ENCODE data around the gene BPIFA2.
"Not testable (repeated sequence)": the region's sequence is repeated elsewhere in the genome, so short reads cannot be mapped to it uniquely, and the experiment has no call there.

Gene BPIFA2

DNA sequence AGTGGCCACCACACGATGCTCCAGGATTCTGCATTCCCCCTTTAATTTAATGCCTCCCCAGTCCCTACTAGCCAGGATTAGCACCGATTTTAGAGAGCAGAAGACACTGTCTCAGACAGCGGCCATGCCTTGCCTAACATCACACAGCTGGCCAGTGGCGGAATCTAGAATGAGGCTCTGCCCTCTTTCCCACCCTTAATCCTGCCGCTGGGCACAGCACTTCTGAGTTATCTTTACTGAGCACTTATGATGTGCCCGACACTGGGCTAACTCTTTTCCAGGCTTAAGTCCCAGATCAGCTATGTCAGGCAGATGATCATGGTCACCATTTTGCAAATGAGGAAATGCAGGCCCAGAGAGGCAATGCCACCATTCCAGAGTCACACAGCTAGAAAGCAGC, 5.6 kb upstream of the BPIFA2 start:
- DNase-seq (ENCODE audit: low spot score), result no peak

DNA sequence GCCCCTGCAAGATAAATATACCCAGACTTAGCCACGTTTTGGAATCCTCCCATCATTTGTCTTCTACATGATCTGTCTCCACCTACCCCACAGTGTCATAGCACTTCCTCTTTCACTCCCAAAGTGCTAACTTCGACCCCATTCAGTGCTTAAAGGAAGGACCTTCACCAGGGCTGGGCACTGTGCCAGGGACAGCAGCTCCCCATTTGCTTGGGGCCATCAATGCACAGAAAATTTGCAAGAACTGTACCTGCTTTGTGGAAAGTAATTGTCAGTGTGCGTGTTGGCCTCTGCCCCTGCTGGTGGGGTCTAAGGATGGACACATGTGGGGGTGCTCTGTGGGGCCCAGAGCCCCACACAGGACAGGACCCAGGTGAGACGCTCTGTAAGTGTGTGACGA, 5.2 kb upstream of the BPIFA2 start:
- DNase-seq (ENCODE audit: low spot score), result no peak

DNA sequence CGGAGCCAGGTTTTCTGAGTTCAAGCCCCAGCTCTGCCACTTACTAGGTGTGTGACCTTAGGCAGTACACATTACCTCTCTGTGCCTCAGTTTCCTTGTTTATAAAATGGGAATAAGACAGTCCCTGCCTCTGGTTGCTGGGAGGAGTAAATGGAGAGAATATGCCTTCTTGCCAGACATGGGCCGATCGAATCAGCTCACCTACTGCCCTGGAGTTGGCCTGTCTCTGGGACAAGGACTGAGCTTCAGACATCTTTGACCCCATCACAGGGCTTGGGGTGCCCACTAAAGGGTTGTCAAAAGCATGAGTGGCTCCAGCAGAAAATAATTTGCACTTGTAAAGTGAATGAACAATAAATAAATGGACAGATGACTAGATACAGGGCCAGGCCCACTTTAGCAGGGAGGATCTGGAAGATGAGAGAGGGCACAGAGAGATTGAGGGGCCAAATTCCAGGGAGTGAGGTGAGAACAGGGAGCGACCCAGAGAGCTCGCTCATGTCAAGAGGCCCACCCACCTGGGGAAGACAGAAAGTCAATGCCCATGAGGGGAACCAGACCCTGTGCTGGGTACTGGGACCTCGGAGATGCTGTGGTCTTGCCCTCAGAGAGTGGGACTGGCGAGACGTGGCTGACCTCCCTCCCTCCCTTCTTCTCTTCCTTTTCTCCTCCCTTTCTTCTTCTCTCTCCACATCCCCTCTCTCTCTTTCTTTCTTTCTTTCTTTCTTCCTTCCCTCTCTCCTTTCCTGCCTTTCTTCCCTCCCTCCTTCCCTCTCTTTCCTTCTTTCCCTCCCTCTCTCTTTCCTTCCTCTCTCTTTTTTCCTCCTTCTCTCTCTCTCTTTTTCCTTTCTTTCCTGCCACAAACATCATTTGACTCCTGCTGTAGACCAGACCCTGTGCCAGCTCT, 3.9 kb upstream of the BPIFA2 start:
- no peak for DNase-seq (ENCODE audit: low spot score)

DNA sequence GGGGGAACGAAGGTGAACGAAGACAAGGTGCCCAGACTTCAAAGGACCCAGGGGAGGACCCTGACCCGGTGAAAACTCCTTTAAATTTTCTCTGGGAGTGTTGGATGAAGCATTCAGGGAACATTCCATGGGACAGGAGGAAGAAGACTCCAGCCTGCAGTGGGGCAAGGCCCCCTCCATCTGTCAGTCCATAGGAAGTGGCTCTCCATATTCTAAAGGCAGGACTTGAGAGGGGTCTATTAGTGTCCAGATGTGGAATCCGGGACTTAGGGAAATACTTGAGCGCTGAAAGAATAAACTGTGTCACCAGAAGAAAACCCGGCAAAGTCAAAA, 3.2 kb upstream of the BPIFA2 start:
- no peak for DNase-seq (ENCODE audit: low spot score)

DNA sequence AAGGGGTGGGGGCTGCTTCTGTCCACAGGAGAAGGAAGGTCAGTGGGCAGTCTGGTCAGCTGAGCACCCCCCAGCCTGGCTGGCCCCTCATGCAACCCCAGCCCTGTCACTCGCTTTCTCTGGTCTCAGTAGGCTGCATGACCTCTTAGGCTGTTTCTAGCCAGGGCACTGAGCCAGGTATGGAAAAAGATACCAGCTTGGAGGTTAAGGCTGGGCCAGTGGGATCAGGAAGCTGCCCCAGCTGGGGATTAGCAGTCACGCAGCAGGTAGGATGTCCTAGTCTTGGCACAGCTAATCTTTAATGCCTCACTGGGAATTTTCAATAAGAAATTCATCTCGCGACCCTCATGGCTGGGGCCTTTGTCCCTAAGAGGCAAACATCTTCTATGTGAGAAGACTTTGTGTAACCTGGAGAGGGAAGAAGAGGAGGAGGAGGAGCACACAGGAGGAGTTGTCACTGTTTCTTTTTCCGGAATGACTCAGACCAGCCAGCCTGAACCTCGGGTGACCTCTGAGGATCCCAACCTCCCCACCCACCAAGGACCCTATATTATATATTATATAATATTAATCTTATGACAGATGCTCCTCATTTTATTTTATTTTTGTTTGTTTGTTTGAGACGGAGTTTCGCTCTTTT, 2.4 kb upstream of the BPIFA2 start:
- no peak for DNase-seq (ENCODE audit: low spot score)

DNA sequence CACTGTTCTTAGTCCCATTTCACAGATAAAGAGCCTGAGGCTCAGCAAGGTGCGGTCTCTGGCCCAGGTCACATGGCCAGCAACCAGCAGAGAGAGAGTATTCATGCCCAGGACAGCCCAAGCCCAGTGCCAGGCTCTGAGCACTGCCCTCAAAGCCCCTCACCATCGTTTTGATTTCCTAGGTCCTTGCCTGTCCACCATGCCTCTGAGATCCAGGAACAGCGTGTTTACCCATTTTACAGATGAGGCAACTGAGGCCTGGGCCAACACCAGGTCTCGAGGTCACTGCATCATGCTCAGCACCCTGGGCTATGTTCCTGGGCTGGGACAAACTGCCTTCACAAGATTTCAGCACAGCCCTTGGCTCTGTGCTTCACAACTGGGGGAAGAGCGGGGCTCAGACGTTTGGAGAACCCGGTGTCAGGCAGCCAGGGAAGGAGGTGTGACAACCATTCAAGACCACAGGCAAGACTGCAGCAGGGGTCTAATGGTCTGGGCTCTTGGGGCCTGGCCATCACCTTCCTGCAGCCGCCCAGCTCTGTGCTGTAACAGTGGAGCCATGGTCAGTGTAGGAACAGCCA, 1.3 kb upstream of the BPIFA2 start:
- DNase-seq (ENCODE audit: low spot score), result no peak

DNA sequence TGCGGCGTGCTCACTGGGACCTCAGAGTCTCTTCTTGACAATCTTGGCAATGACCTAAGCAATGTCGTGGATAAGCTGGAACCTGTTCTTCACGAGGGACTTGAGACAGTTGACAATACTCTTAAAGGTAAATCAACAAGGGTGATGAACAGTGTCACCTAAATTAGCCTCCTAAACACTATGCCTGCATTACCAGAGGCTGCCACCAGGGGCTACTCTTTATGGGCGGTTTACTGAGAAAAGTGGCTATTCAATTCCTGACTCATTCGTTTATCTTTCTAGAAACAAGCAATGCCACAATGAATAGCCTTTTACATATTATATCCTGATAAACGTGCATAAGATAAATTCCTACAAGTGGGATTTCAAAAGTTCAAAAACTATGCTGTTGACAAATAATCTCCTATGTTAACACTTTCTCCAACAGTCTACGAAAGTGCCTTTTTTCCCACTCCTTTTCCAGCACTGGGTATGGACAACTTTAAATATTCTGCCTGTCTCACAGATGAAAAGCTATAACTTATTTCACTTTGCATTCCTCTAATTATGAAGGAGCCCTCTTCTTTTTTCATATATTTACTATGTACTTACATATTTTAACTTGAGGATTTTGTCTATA, 1.3 kb downstream of the BPIFA2 start:
- peak; percentile 33 for DNase-seq (ENCODE audit: low spot score)

DNA sequence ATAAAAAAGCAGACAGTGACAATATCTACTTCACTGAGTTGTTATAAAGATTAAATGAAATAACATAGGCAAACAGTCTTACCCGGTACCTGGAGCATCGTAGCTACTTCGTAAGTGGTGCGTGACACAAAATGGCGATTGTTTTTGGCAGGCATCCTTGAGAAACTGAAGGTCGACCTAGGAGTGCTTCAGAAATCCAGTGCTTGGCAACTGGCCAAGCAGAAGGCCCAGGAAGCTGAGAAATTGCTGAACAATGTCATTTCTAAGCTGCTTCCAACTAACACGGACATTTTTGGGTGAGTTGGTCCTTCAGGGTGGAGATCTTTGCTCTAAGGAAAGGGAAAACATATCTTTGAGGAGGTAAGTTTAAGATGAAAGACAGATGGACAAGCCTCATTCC, 4.8 kb downstream of the BPIFA2 start:
- DNase-seq (ENCODE audit: low spot score), result no peak

DNA sequence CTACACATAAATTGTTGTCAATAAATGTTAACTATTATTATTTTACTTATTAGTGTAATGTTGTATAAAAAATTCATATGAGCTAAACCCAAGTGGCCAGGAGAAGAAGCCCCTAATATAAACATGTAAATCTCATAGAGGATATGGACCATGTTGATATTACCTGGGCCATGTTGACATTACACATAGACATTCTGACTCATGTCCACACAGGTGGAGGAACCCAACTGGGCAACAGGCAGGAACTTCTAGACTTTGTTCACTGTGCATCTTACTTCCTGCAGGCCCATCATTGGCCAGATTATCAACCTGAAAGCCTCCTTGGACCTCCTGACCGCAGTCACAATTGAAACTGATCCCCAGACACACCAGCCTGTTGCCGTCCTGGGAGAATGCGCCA, 7.2 kb downstream of the BPIFA2 start:
- DNase-seq (ENCODE audit: low spot score), result no peak

DNA sequence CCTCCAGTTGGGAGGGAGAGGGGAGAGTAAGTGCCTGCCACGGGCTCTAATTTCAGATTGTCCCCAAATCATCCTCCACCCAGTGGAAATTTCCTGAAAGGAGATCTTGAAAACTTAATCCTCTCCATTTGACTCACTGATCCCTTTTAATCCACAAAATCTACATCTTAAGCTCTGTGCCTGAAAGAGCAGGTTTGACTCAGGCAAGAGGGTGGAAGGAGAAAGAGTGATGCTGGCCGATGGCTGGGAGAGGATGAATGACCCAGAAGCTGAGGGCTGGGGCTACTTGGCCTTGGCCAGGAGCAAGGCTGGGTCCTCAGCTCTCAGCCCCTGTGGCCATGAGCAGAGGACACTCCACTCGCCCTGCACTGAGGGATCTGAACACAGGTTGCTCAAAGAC, 8.1 kb downstream of the BPIFA2 start:
- no peak for DNase-seq (ENCODE audit: low spot score)

DNA sequence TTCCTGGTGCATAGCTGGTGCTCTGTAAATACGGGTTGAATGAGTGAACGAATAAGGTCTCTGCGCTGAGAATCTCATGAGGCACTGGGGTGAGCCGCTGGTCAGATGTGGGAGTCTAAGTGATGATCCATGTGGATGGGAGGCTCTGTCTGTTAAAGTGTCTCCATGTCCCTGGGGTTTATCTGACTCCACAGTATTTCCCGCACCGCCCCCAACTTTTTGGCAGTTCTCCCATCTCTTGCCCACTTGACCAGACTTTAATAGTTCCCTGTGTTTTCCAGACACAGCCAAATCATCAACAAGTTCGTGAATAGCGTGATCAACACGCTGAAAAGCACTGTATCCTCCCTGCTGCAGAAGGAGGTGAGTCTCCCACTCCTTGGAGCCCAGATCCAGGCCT, 9.9 kb downstream of the BPIFA2 start:
- DNase-seq (ENCODE audit: low spot score), result no peak

DNA sequence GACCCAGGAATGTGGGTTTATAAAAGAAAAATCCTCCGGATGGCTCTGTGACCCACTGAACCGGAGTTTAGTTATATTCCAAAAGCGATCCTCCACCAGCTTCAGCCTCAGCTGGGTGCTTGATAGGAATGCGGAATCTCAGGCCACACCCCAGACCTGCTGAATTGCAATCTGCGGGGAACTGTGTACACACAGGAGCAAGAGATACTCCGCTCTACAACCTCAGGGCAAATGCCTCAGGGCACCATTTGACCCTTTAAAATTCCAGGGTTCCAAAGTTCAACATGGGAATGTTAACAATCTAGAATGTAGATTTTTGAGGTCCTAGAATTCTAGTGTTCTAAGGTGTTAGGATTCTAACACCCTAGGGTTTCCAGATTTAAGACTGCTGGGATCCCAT, 10.8 kb downstream of the BPIFA2 start:
- DNase-seq (ENCODE audit: low spot score), result no peak

DNA sequence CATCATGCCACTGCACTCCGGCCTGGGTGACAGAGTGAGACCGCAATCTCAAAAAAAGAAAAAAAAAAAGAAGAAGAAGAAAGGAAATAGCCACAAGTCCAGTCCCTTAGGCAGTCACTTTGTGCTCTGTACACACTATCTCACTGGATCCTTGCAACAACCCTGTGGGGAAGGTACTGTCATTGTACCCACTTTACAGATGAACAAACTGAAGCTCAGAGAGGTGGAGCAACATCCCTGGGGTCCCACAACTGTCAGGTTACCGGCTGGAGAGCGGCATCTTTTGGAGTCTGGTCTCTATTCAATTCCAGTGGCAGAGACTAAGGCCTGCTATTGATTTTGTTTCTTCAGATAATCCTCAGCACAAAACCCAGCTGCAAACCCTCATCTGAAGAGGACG, 12.2 kb downstream of the BPIFA2 start:
- no peak for DNase-seq (ENCODE audit: low spot score)

DNA sequence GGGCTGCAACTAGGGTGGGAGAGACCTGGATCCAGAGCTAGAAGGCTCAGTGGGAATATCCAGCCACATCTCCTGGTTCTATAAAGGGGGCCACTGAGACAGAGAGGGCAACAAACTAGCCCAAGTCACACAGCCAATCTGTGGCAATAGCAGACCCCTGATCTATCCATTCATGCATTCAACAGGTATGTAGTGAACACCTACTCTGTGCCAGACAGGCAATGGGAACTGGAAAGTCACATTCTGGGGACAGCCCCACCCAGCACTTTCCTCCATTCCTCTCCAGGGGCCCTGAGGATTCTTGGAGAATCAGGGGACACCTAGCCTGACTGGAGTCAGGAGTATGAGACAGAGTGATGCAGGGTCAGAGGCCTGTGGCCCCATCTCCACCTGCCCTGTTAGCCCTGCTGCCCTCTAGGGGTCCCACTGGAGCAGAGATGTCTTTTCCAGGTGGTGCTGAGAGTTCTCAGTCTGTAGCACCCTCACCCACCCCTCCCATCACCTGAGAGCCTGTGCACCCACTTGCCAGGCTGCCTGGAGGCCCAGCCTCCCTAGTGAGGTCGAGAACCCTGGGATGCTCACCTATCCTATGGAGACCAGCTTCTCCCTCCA, 13.6 kb downstream of the BPIFA2 start:
- no peak for DNase-seq (ENCODE audit: low spot score)

DNA sequence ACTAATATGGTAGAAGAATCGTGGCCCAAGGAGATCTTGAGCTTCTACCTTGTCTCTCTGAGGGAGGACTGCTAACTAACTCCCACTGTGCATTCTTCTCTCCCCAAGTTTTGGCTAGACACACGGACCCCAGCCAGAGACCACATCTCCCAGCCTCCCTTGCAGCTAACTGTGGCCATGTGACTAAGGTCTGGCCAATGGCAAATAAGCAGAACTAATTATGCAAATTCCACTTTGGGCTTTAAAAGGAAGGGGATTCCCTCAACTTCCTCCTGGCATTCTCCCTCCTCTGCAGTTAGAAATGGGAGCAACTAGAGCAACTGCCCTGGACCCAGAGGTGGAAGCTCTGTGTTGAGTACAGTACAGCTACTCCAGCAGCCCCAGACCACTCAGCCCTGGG, 15.4 kb downstream of the BPIFA2 start:
- DNase-seq (ENCODE audit: low spot score), result no peak

DNA sequence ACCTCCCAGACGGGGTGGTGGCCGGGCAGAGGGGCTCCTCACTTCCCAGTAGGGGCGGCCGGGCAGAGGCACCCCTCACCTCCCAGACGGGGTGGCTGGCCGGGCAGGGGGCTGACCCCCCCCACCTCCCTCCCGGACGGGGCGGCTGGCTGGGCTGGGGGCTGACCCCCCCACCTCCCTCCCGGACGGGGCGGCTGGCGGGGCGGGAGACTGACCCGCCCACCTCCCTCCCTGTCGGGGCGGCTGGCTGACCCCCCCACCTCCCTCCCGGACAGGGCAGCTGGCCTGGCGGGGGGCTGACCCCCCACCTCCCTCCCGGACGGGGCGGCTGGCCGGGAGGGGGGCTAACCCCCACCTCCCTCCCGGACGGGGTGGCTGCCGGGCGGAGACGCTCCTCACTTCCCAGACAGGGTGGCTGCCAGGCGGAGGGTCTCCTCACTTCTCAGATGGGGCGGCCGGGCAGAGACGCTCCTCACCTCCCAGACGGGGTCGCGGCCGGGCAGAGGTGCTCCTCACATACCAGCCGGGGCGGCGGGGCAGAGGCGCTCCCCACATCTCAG, 17.2 kb downstream of the BPIFA2 start:
- not testable (repeated sequence) for DNase-seq (ENCODE audit: low spot score)

DNA sequence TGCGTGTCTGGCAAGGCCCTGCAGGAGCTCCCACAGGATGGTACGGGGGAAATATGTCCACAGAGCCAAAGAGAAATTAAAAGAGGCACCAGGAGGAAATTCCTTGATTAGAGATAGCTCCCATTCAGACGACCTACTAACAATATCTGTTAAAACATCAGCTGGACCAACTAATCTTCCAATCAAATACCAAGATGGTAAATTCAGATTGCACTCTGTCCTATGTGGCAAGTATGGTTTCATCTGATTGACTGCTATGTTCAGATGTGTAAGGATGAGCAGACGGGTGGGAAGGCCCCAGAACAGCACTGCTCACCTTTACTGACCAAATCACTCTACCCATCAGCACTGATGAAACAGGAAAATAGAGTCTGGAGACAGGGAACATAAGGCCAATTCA, 19.5 kb downstream of the BPIFA2 start:
- DNase-seq (ENCODE audit: low spot score), result no peak

DNA sequence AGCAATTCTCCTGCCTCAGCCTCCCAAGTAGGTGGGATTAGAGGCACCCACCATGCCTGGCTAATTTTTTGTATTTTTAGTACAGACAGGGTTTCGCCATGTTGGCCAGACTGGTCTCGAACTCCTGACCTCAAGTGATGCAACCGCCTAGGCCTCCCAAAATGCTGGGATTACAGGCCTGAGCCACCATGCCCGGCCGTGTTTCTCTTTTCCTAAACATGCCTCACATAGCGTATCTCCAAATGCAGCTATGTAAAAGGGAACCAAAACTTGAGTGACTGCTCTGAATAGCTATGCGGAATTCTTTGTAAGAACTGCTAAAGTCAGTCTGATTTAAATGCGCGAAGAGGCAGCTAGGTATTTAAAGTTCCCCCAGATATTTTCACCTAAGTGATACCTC, 20.5 kb downstream of the BPIFA2 start:
- DNase-seq (ENCODE audit: low spot score), result no peak

DNA sequence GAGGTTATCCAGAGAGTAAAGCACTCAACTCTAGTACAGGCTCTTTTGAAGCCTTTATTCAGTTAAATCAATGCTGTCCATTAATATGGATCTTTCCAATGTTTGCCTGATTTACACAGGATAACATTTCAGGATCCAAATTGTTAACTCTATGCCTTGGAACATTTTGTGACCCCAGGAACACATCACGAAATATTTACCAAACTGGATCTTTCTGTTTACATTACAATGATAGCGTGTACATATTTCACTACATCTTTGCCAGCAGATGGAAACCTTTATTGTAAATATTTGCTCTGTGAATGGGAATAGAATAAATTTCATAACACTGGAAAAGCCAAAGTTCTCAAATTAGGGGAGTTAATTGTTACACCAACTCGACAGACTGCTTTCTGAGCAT, 23.5 kb downstream of the BPIFA2 start:
- DNase-seq (ENCODE audit: low spot score), result no peak

DNA sequence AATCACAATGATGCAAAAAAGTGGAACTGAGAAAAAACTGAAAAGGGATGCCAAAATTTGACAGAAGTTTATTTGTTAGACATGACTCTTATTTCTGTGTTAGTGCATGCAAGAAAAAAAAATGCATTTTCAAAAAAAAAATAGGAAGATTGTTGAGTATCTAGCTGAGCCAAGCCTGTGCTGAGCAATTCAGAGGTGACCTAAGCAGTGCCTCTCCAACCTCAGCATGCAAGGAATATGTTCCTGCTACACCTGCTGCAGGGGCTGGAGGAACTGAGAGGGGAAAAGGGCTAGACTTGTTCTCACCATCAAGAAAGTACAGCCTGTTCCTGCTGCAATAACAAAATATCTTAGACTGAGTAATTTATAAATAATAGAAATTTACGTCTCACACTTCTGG, 24.0 kb downstream of the BPIFA2 start:
- no peak for DNase-seq (ENCODE audit: low spot score)

DNA sequence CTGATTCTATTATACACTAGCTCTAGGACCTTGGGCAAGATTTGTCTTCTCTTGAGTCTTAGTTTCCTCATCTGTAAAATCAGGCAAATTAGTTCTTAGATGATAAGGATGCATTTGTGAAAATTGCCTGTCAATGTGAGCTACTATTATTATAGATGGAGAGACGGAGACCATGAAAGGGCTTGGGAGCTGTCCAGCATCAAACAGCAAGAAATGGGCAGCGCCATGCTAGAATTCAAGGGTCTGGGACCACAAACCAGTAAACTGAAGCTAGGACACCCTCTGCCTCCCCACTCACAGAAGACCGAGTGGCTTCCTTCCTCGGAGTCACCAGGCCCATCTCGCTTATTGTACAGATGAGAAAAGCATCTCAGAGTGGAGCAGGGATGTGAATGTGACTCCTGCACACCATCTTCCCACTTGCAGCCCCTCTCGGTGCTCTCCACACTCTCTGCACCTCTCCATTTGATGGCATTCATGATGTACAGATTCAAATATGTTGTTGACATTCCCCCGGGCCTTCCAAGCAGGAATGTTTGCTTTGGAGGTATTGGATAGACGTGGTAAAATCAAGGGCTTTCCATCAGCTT, 25.0 kb downstream of the BPIFA2 start:
- DNase-seq (ENCODE audit: low spot score), result no peak

DNA sequence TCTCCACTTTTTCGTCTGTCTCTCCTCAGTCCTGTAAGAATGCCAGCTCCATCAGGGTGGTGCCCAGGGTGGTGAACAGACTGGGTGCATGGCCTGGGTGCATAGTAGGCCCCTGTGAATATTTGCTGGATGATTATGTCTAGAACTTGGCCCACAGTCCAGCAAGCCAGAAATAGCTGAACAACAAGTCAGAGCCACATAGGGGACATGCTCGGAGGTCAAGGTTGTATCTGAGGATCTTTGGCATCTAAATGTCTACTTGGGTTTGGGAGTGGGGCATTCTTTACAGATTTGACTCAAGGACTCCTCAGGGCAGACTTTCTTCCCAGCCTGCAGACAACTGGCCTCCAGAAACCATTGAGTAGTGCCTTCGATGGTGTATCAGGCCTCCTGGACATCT, 31.1 kb downstream of the BPIFA2 start:
- DNase-seq (ENCODE audit: low spot score), result no peak
